H9 (cell line): Measurements from ENCODE around the gene KLF16. TPM values are rescaled to one million over a fixed set of nuclear protein-coding genes. Genes with fewer than 3 reads are reported as not detected.

Experiments
- DNase-seq: peaks from one replicate; pipeline ENCODE4 v3.0.0-alpha.2; 2017
- H2AFZ ChIP-seq: one replicate; pipeline ENCODE4 v1.6.1; 2013; ENCODE audit warnings: mild to moderate bottlenecking, low read length, control low read depth, moderate library complexity
- H2AK5ac ChIP-seq: 2 replicates; pipeline ENCODE4 v1.6.1; 2013; ENCODE audit warnings: low read length, control low read depth, mixed read lengths; ENCODE audit not compliant: insufficient read length
- H2BK120ac ChIP-seq: one replicate; pipeline ENCODE4 v1.6.1; 2013; ENCODE audit warnings: low read depth, mild to moderate bottlenecking, low read length, control low read depth, inconsistent platforms; ENCODE audit not compliant: poor library complexity, severe bottlenecking
- H2BK12ac ChIP-seq: 2 replicates; pipeline ENCODE4 v1.6.1; 2013; ENCODE audit warnings: low read length, control low read depth, mixed read lengths, low read depth; ENCODE audit not compliant: insufficient read length
- H2BK15ac ChIP-seq: 2 replicates; pipeline ENCODE4 v1.6.1; 2013; ENCODE audit warnings: low read depth, low read length, control low read depth
- H2BK20ac ChIP-seq: one replicate; pipeline ENCODE4 v1.6.1; 2013; ENCODE audit warnings: low read depth, mild to moderate bottlenecking, low read length, control low read depth, inconsistent platforms; ENCODE audit not compliant: poor library complexity, severe bottlenecking
- H2BK5ac ChIP-seq: 2 replicates; pipeline ENCODE4 v1.6.1; 2013; ENCODE audit warnings: low read length, control low read depth, mixed read lengths; ENCODE audit not compliant: insufficient read length
- H3K14ac ChIP-seq: 2 replicates; pipeline ENCODE4 v1.6.1; 2013; ENCODE audit warnings: low read length, control low read depth; ENCODE audit not compliant: insufficient read depth
- H3K18ac ChIP-seq: 2 replicates; pipeline ENCODE4 v1.6.1; 2013; ENCODE audit warnings: low read depth, mild to moderate bottlenecking, mixed read lengths, low read length, control low read depth; ENCODE audit not compliant: insufficient read length
- H3K23ac ChIP-seq: 2 replicates; pipeline ENCODE4 v1.6.1; 2013; ENCODE audit warnings: low read length, control low read depth, mixed read lengths, low read depth; ENCODE audit not compliant: insufficient read length
- H3K23me2 ChIP-seq: 2 replicates; pipeline ENCODE4 v1.6.1; 2013; ENCODE audit warnings: low read depth, mild to moderate bottlenecking, mixed read lengths, low read length, control low read depth; ENCODE audit not compliant: insufficient read length, poor library complexity, severe bottlenecking
- H3K27ac ChIP-seq: 2 replicates; pipeline ENCODE4 v1.5.1; 2013; ENCODE audit warnings: low read length, control low read depth, mixed read lengths, low read depth; ENCODE audit not compliant: insufficient read length
- H3K27me3 ChIP-seq: 2 replicates; pipeline ENCODE4 v1.6.1; 2013; ENCODE audit warnings: low read length, control low read depth, inconsistent platforms; ENCODE audit not compliant: insufficient read depth
- H3K4ac ChIP-seq: 2 replicates; pipeline ENCODE4 v1.6.1; 2013; ENCODE audit warnings: low read depth, mild to moderate bottlenecking, control low read depth, inconsistent platforms, low read length, moderate library complexity
- H3K4me1 ChIP-seq: 2 replicates; pipeline ENCODE4 v1.6.1; 2013; ENCODE audit warnings: low read length, control low read depth, inconsistent platforms; ENCODE audit not compliant: insufficient read depth
- H3K4me2 ChIP-seq: 2 replicates; pipeline ENCODE4 v1.6.1; 2013; ENCODE audit warnings: low read length, control low read depth, mixed read lengths; ENCODE audit not compliant: insufficient read length, insufficient read depth
- H3K56ac ChIP-seq: 2 replicates; pipeline ENCODE4 v1.6.1; 2013; ENCODE audit warnings: low read depth, mild to moderate bottlenecking, mixed read lengths, low read length, control low read depth; ENCODE audit not compliant: insufficient read length
- H3K79me1 ChIP-seq: 2 replicates; pipeline ENCODE4 v1.6.1; 2013; ENCODE audit warnings: low read depth, mild to moderate bottlenecking, moderate library complexity, low read length, control low read depth, inconsistent platforms; ENCODE audit not compliant: insufficient read depth, poor library complexity, severe bottlenecking
- H3K79me2 ChIP-seq: 2 replicates; pipeline ENCODE4 v1.6.1; 2013; ENCODE audit warnings: low read length, control low read depth, inconsistent platforms; ENCODE audit not compliant: insufficient read depth
- H3K9ac ChIP-seq: 2 replicates; pipeline ENCODE4 v1.6.1; 2013; ENCODE audit warnings: low read length, control low read depth, mixed read lengths; ENCODE audit not compliant: insufficient read length; ENCODE audit errors: extremely low read depth
- H3K9me3 ChIP-seq: one replicate; pipeline ENCODE4 v1.6.1; 2013; ENCODE audit warnings: low read depth, low read length, inconsistent platforms; ENCODE audit not compliant: control insufficient read depth
- H3T11ph ChIP-seq: one replicate; pipeline ENCODE4 v1.6.1; 2013; ENCODE audit warnings: mild to moderate bottlenecking, low read length, control low read depth, inconsistent platforms
- H4K20me1 ChIP-seq: one replicate; pipeline ENCODE4 v1.6.1; 2013; ENCODE audit not compliant: control insufficient read depth, insufficient read length, insufficient read depth
- H4K5ac ChIP-seq: 2 replicates; pipeline ENCODE4 v1.6.1; 2013; ENCODE audit warnings: low read depth, mild to moderate bottlenecking, mixed read lengths, low read length, control low read depth; ENCODE audit not compliant: insufficient read length
- H4K8ac ChIP-seq: replicated peaks from 2 replicates; pipeline ENCODE4 v1.6.1; 2013; ENCODE audit warnings: low read length, control low read depth, mixed read lengths, low read depth; ENCODE audit not compliant: insufficient read length
- H4K91ac ChIP-seq: 2 replicates; pipeline ENCODE4 v1.6.1; 2013; ENCODE audit warnings: low read depth, mild to moderate bottlenecking, moderate library complexity, mixed read lengths, low read length, control low read depth; ENCODE audit not compliant: insufficient read length
- H3K27ac Mint-ChIP-seq, 3 experiments: 2 replicates in 2 of 3; 3 replicates in 1 of 3; pipeline ENCODE4 v1.8.0; 2020 to 2021; ENCODE audit warnings: mixed read lengths in 3 of 3, mild to moderate bottlenecking in 1 of 3, moderate library complexity in 1 of 3
- H3K27me3 Mint-ChIP-seq: 2 replicates; pipeline ENCODE4 v1.8.0; 2021; ENCODE audit warnings: low read depth, mild to moderate bottlenecking, moderate library complexity, mixed read lengths
- H3K36me3 Mint-ChIP-seq, 3 experiments: 2 replicates in 2 of 3; 3 replicates in 1 of 3; pipeline ENCODE4 v1.8.0; 2020 to 2021; ENCODE audit warnings: low read depth in 3 of 3, mixed read lengths in 3 of 3; ENCODE audit not compliant: insufficient read depth in 1 of 3
- H3K4me1 Mint-ChIP-seq, 2 experiments: 2 replicates each; pipeline ENCODE4 v1.8.0; 2020; ENCODE audit warnings: mixed read lengths in 2 of 2
- H3K4me3 Mint-ChIP-seq, 2 experiments: 2 replicates in 1 of 2; 3 replicates in 1 of 2; pipeline ENCODE4 v1.8.0; 2020 to 2021; ENCODE audit warnings: mild to moderate bottlenecking in 2 of 2, mixed read lengths in 2 of 2, moderate library complexity in 1 of 2
- H3K9me3 Mint-ChIP-seq, 2 experiments: 2 replicates in 1 of 2; 3 replicates in 1 of 2; pipeline ENCODE4 v1.8.0; 2020; ENCODE audit warnings: mild to moderate bottlenecking in 2 of 2, mixed read lengths in 2 of 2, moderate library complexity in 1 of 2
- CTCF ChIP-seq: fragments of 200-600 bp; sonication (generic); conservative IDR thresholded peaks from 3 replicates; pipeline ENCODE4 v1.8.0; 2021; ENCODE audit warnings: antibody characterized with exemption, mild to moderate bottlenecking
- WGBS: extraction: QIAGEN DNeasy Blood & Tissue Kit; methylation state at CpG from one replicate; pipeline ENCODE4 v1.1.7; 2013; ENCODE audit warnings: missing lambda C conversion rate, low lambda C conversion rate, mixed read lengths; ENCODE audit not compliant: insufficient read length; ENCODE audit errors: extremely low coverage; 5-methylcytosine and 5-hydroxymethylcytosine counted together
- total RNA-seq: library from RNA; stranded (reverse); gene quantifications from 2 replicates; pipeline ENCODE4 v1.2.1, GENCODE V29; 2021

KLF16 gene
- total RNA-seq, 1 experiment from 2014 or later, result 66.8 TPM

DNA sequence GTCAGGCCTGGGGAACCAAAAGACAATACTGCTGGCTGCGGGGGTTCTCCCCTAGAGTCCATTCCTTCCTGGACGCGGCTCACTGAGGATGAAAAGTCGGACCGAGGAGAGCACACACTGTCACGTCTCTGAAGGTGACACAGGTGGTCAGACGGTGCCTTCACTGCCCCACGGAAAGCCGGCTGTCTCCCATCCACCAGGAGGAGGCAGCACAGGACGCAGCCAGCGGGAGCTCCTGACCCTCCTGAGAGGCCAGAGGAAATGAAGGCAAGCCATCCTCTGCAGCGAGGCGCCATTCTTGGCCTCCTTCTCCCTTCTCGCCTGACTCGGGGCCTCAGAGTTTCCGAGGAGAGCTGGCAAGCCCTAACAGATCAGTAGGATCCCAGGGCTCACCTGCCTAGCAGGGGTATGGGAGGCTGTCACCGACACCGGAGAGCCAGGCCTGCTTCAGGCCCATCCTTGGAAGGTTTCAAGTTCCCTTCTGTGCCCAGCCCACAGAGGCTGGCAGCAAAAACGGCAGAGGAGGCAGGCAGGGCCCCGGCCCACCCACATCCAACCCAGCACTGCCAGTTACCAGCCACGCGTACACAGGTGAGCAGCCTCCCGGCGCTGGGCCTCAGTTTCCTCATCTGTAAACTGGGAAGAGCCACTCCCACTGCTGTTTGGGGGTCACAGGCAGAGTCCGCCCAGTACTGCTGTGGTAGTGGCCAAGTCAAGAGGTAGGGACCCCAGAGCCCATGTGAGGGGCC is 19.6 kb downstream of the KLF16 start:
- peak overlapping the region in 1 of 2 experiments; percentile 14; a peak in 1 of 5 replicates for H3K4me3 Mint-ChIP-seq
- Histone ChIP-seq H2AK5ac (no peak overlapping the region), H4K20me1 (peaks cover 5% of the 10 kb centered on the region), H3K23me2 (peaks cover 7% of the 10 kb centered on the region), H4K8ac (no peak overlapping the region), H4K91ac (no peak overlapping the region), H3K27me3 (no peaks in the 10 kb centered on the region), H2AFZ (no peak overlapping the region), H2BK120ac (no peak overlapping the region), H2BK15ac (no peak overlapping the region; the same call in 1 of the 2 replicates), H3K79me1 (peaks cover 12% of the 10 kb centered on the region), H3K9ac (no peak overlapping the region), H3K27ac (no peak overlapping the region), H3K14ac (no peak overlapping the region), H2BK20ac (no peak overlapping the region), H3K9me3 (no peaks in the 10 kb centered on the region), H3K4me1 (no peaks in the 10 kb centered on the region), H4K5ac (no peak overlapping the region), H3K56ac (no peak overlapping the region), H3K18ac (no peak overlapping the region), H3K79me2 (peaks cover 30% of the 10 kb centered on the region; the same call in 1 of the 2 replicates), H3K23ac (no peak overlapping the region), H2BK12ac (no peak overlapping the region), H3K4me2 (no peak overlapping the region), H3T11ph (no peak overlapping the region), H2BK5ac (no peak overlapping the region), H3K4ac (no peak overlapping the region)
- H3K36me3 Mint-ChIP-seq, result peaks cover 0 to 11% (median 0%) of the 10 kb centered on the region in 3 experiments; a peak in 3 of 7 replicates
- TF ChIP-seq CTCF, result peak; percentile 54
- peaks cover 11 to 22% of the 10 kb centered on the region in 2 experiments for H3K4me1 Mint-ChIP-seq
- no peaks in the 10 kb centered on the region for H3K9me3 Mint-ChIP-seq
- no CpG with 5 or more reads among the region's 25 CpGs for WGBS
- no peak for DNase-seq
- H3K27me3 Mint-ChIP-seq, result no peaks in the 10 kb centered on the region
- peak overlapping the region in 1 of 3 experiments; percentile 51; a peak in 1 of 7 replicates for H3K27ac Mint-ChIP-seq
